ENCODE data around the gene DNASE1L1.

Gene DNASE1L1

GRCh38 chrX:154353172-154353843 lies 55.7 kb downstream of the DNASE1L1 start:
- FAIRE-seq = no peak

GRCh38 chrX:154352466-154352865 lies 56.6 kb downstream of the DNASE1L1 start:
- FAIRE-seq = no peak
- DNase-seq (ENCODE audit: insufficient read length, low spot score) = no peak
- TF ChIP-seq POLR2A (IDR thresholded peaks at IDR 0.05; ENCODE audit: low read depth, low read length) = no peak

More at GRCh38 chrX:154353172-154353843, 55.7 kb downstream of the DNASE1L1 start:
- no peak for TF ChIP-seq POLR2A (IDR thresholded peaks at IDR 0.05; ENCODE audit: low read depth, low read length)
- no peak for DNase-seq (ENCODE audit: insufficient read length, low spot score)

DNA sequence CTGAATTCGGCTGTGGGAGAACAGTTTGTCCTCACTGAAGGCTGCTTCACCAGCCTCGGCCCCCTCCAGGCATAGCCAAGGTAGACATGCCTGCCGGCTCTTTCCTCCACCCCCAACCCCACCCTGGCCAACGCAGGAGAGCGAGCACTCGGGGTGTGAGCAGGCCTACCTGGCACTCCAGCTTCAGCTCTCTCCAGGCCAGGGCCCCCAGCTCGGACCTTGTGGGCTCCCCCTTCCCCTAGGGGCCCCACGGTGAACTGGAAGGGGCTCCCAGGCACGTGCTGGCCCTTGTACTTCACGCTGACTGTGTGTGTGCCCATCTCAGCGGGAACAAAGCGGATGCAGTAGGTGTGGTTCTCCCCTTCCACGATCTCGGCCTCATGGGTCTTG lies 57.0 kb downstream of the DNASE1L1 start:
- DNase-seq (ENCODE audit: insufficient read length, low spot score) (no peak), FAIRE-seq (no peak)
- TF ChIP-seq POLR2A (IDR thresholded peaks at IDR 0.05; ENCODE audit: low read depth, low read length) = no peak

Measured in H54 (cell line).